HG02981 (cell line): ENCODE measurements around the gene PCDHGA11.
A peak's percentile ranks its signal among the peaks of the same experiment; 100 is the strongest.
"Not testable (repeated sequence)": the region's sequence is repeated elsewhere in the genome, so short reads cannot be mapped to it uniquely, and the experiment has no call there.

Experiments
- ATAC-seq: cut with Tn5 transposase; IDR thresholded peaks from one replicate; pipeline ENCODE4 v1.9.1; 2021; ENCODE audit warnings: mild to moderate bottlenecking, moderate library complexity; ENCODE audit not compliant: unreplicated experiment

Gene PCDHGA11

GRCh38 chr5:141430332-141431113, 9.7 kb downstream of the PCDHGA11 start, which contains the start of gene PCDHGA12:
PCDHGA12 (plus strand) TSS chr5:141430507; CDS start chr5:141430760, 253 bp downstream.
- peak; percentile 87 for ATAC-seq

DNA sequence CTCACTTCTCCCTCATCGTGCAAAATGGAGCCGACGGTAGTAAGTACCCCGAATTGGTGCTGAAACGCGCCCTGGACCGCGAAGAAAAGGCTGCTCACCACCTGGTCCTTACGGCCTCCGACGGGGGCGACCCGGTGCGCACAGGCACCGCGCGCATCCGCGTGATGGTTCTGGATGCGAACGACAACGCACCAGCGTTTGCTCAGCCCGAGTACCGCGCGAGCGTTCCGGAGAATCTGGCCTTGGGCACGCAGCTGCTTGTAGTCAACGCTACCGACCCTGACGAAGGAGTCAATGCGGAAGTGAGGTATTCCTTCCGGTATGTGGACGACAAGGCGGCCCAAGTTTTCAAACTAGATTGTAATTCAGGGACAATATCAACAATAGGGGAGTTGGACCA, 10.4 kb downstream of the PCDHGA11 start:
- no peak for ATAC-seq

- ATAC-seq: not testable (repeated sequence)
Measured at GRCh38 chr5:141432308-141432707, 11.5 kb downstream of the PCDHGA11 start.

- ATAC-seq: not testable (repeated sequence)
Measured at GRCh38 chr5:141432726-141433125, 11.9 kb downstream of the PCDHGA11 start.

DNA sequence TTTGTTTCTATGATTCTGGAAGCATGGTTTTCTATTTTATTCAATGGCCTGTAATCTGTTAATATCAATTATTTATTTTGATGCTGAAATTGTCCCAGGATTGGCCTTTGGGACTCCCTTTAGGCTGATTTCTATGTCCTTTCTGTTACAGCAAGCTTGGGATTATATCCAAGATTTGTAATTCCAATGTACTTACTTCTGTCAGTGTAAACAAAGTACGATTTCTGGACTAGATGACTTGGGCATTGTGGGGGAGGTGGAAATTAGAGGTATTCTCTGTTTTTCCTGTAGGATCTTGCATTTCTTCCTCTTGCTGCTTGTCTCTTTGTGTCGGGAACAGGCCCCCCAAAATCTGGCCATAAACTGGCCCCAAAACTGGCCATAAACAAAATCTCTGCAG, 13.2 kb downstream of the PCDHGA11 start:
- ATAC-seq: no peak

GRCh38 chr5:141437221-141437620, 16.4 kb downstream of the PCDHGA11 start:
- no peak for ATAC-seq

DNA sequence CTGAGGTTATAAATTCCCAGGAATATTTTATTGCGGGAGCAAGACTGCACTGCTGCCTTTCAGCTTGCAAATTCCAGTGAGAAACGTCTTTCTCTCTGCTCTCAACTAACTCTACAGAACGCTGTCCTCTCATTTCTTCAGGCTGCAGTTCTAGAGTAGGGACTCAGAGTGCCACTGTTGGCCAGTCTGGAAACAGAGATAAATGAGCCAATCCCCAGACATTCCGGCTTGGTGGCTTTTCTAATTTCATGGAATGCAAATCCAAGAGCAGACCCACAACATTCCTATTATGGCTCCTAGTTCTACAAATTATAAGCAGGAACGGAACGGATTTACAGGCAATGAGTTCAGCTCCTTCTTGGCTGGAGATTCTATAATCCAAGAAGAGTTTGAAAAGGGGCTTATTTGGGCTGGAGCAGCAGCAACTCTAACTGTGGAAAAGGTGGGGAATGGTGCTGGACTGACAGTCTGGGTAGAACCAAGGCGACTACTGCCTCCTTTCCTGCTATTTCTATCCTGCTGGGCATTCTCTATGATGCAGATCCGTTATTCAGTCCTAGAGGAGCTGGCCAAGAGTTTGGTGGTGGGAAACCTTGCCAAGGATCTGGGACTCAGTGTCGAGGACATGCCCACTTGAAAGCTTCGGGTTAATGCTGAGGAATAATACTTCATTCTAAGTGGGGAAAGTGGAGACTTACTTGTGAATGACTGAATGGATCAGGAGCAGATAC, 18.7 kb downstream of the PCDHGA11 start:
- ATAC-seq: no peak

GRCh38 chr5:141440341-141440740, 19.5 kb downstream of the PCDHGA11 start:
- ATAC-seq: no peak

DNA sequence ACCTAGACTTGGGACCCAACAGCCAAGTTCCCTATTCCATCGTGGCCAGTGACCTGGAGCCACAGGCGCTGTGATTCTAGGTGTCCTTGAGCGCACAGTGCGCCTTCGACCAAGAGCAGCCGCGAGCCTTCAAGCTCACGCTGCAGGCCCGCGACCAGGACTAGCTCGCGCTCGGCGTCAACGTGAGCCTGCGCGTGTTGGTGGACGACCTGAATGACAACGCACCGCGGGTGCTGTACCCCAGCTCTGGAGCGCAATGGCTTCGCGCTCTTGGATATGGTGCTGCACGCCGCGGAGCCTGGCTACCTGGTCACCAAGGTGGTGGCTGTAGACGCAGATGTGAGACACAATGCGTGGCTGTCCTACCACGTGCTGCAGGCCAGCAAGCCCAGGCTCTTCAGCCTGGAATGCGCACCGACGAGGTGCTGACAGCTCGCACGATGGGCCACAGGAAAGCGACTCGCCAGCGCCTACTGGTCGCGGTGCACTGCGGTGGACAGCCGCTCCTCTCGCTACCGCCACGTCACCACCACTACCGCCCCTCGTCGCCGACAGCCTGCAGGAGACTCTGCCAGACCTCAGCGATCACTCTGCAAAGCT, 20.8 kb downstream of the PCDHGA11 start:
- ATAC-seq: no peak

DNA sequence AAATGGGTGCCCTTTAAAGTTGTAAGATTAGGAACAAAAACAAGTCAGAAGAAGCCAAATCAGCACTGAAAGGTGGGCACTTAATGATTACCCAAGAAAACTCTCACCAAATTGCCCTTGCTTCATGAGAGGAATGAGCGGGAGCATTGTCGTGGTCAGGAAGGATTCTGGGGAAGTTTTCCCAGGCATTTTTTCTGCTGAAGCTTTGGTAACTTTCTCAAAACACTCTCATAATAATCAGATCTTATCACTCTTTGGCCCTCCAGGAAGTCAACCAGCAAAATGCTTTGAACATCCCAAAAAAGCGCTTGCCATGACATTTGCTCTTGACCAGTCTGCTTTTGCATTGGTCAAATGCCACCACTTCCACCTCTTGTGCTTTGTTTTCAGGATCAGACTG, 44.5 kb downstream of the PCDHGA11 start:
- ATAC-seq: no peak
